GM19043 (cell line): ENCODE measurements around the gene CENATAC.
A peak's percentile ranks its signal among the peaks of the same experiment; 100 is the strongest.
"Not testable (repeated sequence)": the region's sequence is repeated elsewhere in the genome, so short reads cannot be mapped to it uniquely, and the experiment has no call there.

Source experiments
- ATAC-seq: cut with Tn5 transposase; IDR thresholded peaks from one replicate; pipeline ENCODE4 v1.9.1; 2021; ENCODE audit warnings: low read depth; ENCODE audit not compliant: unreplicated experiment

Gene CENATAC

GRCh38 chr11:118991486-118992038, 6.4 kb upstream of the CENATAC start:
- ATAC-seq, result not testable (repeated sequence)

- no peak for ATAC-seq
Observed at GRCh38 chr11:118996926-118997626, 862 bp upstream of the CENATAC start.

GRCh38 chr11:118998388-118998717, 415 bp downstream of the CENATAC start:
- no peak for ATAC-seq

- ATAC-seq, result no peak
Observed at GRCh38 chr11:118998822-118999221, 884 bp downstream of the CENATAC start.

GRCh38 chr11:119000906-119001305, 3.0 kb downstream of the CENATAC start:
- no peak for ATAC-seq

- no peak for ATAC-seq
Observed at GRCh38 chr11:119006656-119007055, 8.7 kb downstream of the CENATAC start.

GRCh38 chr11:119011476-119012053, 13.6 kb downstream of the CENATAC start:
- no peak for ATAC-seq

- no peak for ATAC-seq
Observed at GRCh38 chr11:119012629-119013170, 14.8 kb downstream of the CENATAC start.

GRCh38 chr11:119014209-119014924, 16.4 kb downstream of the CENATAC start:
- no peak for ATAC-seq

GRCh38 chr11:119015054-119015611, 17.2 kb downstream of the CENATAC start:
- ATAC-seq, result no peak

- ATAC-seq, result no peak
Observed at GRCh38 chr11:119016216-119017009, 18.5 kb downstream of the CENATAC start.

GRCh38 chr11:119017377-119017776, 19.4 kb downstream of the CENATAC start:
- ATAC-seq, result not testable (repeated sequence)

GRCh38 chr11:119018074-119018938, 20.4 kb downstream of the CENATAC start, which contains the start of the genes RPS25 and TRAPPC4:
TSS of gene RPS25 (minus strand) at chr11:119018343. CDS start at chr11:119018284, 59 bp downstream.
TSS of gene TRAPPC4 (plus strand) at chr11:119018766. CDS start at chr11:119018796, 30 bp downstream.
- peak; percentile 92 for ATAC-seq

GRCh38 chr11:119019996-119020395, 22.1 kb downstream of the CENATAC start:
- no peak for ATAC-seq

GRCh38 chr11:119021631-119022030, 23.7 kb downstream of the CENATAC start:
- no peak for ATAC-seq

- no peak for ATAC-seq
Observed at GRCh38 chr11:119023741-119024140, 25.8 kb downstream of the CENATAC start.

GRCh38 chr11:119024430-119025098, 26.6 kb downstream of the CENATAC start:
- ATAC-seq, result no peak

GRCh38 chr11:119025099-119025473, 27.1 kb downstream of the CENATAC start:
- ATAC-seq, result no peak
